GM18508 (cell line): Measurements from ENCODE around the gene TOLLIP.

Experiments used
- ATAC-seq: cut with Tn5 transposase; IDR thresholded peaks from one replicate; pipeline ENCODE4 v1.9.1; 2021; ENCODE audit warnings: moderate number of reproducible peaks; ENCODE audit not compliant: insufficient read depth, unreplicated experiment

The TOLLIP gene

DNA sequence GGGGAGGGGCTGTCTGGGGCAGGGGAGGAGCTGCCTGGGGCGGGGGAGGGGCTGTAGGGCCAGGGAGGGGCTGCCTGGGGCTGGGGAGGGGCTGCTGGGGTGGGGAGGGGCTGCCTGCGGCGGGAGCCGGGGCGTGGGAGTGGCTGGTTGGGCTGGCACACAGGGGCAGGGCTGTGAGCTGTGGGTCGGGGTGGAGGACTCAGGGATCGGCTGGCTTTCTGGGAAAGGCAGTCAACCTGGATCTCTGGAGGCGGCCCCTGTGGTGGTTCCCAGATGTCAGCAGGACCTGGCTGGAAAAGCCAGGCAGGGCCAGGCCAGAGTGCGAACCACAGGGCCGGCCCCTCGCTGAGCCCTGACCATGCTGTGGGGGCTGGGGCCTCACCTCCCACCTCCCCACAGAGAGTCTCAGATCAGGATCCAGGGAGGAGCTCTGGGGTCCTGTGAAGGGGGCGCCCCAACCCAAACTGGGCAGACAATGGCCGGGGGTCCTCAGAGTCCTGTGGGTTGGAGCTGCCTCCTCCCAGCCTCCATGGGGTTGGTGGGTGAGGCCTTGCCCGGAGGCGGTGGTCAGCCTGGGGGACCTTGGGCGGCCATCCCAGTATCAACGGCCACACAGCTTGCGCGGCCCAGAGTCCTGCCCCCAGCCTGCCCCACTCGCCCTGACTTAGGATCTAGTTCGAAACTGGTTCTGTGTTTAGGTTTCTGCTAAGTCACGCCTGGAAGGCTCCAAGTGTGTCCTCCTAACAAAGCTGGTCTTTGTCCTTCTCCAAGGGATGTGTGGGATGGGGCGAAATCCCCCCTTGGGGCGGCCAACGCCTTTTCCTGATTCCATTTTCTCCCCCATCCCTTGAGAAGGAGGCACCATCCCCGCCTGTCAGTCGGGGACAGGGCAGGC lies 84.7 kb downstream of the TOLLIP start:
- no peak for ATAC-seq
